HepG2 (cell line): ENCODE measurements around the gene DISP2. TPM values are rescaled to one million over a fixed set of nuclear protein-coding genes. Genes with fewer than 3 reads are reported as not detected.
A peak's percentile ranks its signal among the peaks of the same experiment; 100 is the strongest.

Experiments
- MEF2D ChIP-seq: sonication (generic); formaldehyde crosslinking; IDR thresholded peaks from 2 replicates; pipeline ENCODE4 v1.5.1; 2020; ENCODE audit warnings: mild to moderate bottlenecking, missing genetic modification reagents
- MYC ChIP-seq: sonication (generic); formaldehyde crosslinking; IDR thresholded peaks from 2 replicates; pipeline ENCODE4 v1.9.0; 2021; ENCODE audit warnings: missing genetic modification reagents, borderline replicate concordance
- NFKB2 ChIP-seq: sonication (generic); formaldehyde crosslinking; IDR thresholded peaks from 2 replicates; pipeline ENCODE4 v1.4.0; 2020; ENCODE audit warnings: missing genetic modification reagents, borderline replicate concordance
- NR2F1 ChIP-seq, 2 experiments: fragments of 450-650 bp in 1 of 2; formaldehyde crosslinking in 1 of 2; IDR thresholded peaks; 2 replicates each; pipeline versions ENCODE4 v1.5.0 to v1.6.1; 2016 to 2020; ENCODE audit warnings: mild to moderate bottlenecking in 1 of 2, missing compliant biosample characterization in 1 of 2, missing genetic modification reagents in 1 of 2, moderate library complexity in 1 of 2
- SRSF9 ChIP-seq: fragments of 200-400 bp; formaldehyde crosslinking; IDR thresholded peaks from 2 replicates; pipeline ENCODE4 v1.6.1; 2018; ENCODE audit warnings: borderline replicate concordance, mild to moderate bottlenecking, low read depth, low read length; ENCODE audit not compliant: insufficient read depth, poor library complexity, severe bottlenecking
- ZC3H13 ChIP-seq: sonication (generic); formaldehyde crosslinking; IDR thresholded peaks from 2 replicates; pipeline ENCODE4 v1.8.1; 2023; ENCODE audit warnings: mild to moderate bottlenecking, missing genetic modification reagents, moderate library complexity
- polyA plus RNA-seq, 8 experiments: library from polyadenylated mRNA; depleted of rRNA in 3 of 8; stranded (reverse) in 7 of 8; unstranded in 1 of 8; fragments of >200 nt; fragmentation: Illumina TruSeq in 4 of 8; extraction: Trizol in 4 of 8; gene quantifications; 2 replicates each; pipeline versions ENCODE4 v1.2.1 to v1.2.3, GENCODE V29; 2011 to 2016; ENCODE audit warnings: low read depth in 4 of 8, missing spikeins in 1 of 8, mixed read lengths in 1 of 8; ENCODE audit not compliant: insufficient read depth in 1 of 8
- total RNA-seq, 5 experiments: library from RNA; depleted of rRNA; stranded (reverse); fragments of >200 nt; fragmentation: Illumina TruSeq; extraction: Trizol; gene quantifications; 2 replicates each; pipeline ENCODE4 v1.2.3, GENCODE V29; 2016; ENCODE audit warnings: low read depth in 1 of 5
- TF ChIP-seq, protein P1 (sequence below): IDR thresholded peaks from 2 replicates; pipeline ENCODE4 v1.6.1; 2016; ENCODE audit warnings: low read depth, missing genetic modification reagents, missing compliant biosample characterization
- TF ChIP-seq, protein P2 (sequence below): sonication (generic); formaldehyde crosslinking; IDR thresholded peaks from 2 replicates; pipeline ENCODE4 v1.4.0; 2020; ENCODE audit warnings: mild to moderate bottlenecking, missing genetic modification reagents
- TF ChIP-seq, protein P3 (sequence below): sonication (generic); formaldehyde crosslinking; IDR thresholded peaks from 2 replicates; pipeline ENCODE4; 2020; ENCODE audit warnings: missing genetic modification reagents, mild to moderate bottlenecking, borderline replicate concordance
- TF ChIP-seq, protein P4 (sequence below): IDR thresholded peaks from 2 replicates; pipeline ENCODE4 v1.6.1; 2016; ENCODE audit warnings: mild to moderate bottlenecking, missing biosample characterization, missing genetic modification reagents
- TF ChIP-seq, protein P5 (sequence below): sonication (generic); formaldehyde crosslinking; IDR thresholded peaks from 2 replicates; pipeline ENCODE4 v1.5.0; 2020; ENCODE audit warnings: missing genetic modification reagents

The DISP2 gene
- total and polyA plus RNA-seq, 2 of the 13 experiments (the other 11 are each of a cell fraction or from before 2014, with no cell fraction given): 0.09 to 0.32 TPM

DNA sequence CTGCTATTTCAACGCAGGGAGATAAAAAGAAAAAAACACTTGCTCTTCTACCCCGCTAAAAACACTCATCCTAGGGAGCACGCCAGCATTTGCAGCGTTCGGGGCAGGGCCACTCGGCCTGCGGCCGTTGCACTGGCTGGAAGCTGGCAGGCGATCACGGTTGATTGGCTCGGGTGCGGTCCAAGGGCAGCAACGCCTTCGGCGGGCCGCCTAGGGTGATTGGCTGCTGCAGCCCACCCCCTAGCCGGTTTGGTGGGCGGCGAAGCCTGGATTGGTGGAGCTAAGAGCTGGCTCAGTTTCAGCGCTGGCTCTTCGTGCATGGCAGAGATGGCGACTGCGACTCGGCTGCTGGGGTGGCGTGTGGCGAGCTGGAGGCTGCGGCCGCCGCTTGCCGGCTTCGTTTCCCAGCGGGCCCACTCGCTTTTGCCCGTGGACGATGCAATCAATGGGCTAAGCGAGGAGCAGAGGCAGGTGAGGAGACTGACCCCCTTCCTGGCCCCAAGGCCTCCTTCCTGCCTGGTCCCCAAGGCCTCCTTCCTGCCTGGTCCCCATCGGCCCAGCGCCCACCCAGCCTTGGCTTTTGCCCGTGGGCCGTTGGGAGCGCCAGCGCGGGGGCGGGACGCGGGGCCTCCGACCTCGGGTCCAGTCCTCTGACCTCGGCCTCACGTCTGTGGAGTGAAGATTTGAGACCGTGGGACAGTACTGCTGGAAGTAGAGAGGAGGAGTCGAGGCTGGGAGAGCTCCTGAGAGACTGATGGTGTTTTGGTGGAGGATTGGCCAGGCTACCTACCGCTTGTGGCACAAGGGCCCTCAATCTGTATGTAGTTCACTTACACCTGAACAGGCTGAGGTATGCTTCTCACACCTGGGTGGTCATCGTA, 47.7 kb downstream of the DISP2 start, which contains the start of gene IVD (continued):
- TF ChIP-seq, protein P1, sequence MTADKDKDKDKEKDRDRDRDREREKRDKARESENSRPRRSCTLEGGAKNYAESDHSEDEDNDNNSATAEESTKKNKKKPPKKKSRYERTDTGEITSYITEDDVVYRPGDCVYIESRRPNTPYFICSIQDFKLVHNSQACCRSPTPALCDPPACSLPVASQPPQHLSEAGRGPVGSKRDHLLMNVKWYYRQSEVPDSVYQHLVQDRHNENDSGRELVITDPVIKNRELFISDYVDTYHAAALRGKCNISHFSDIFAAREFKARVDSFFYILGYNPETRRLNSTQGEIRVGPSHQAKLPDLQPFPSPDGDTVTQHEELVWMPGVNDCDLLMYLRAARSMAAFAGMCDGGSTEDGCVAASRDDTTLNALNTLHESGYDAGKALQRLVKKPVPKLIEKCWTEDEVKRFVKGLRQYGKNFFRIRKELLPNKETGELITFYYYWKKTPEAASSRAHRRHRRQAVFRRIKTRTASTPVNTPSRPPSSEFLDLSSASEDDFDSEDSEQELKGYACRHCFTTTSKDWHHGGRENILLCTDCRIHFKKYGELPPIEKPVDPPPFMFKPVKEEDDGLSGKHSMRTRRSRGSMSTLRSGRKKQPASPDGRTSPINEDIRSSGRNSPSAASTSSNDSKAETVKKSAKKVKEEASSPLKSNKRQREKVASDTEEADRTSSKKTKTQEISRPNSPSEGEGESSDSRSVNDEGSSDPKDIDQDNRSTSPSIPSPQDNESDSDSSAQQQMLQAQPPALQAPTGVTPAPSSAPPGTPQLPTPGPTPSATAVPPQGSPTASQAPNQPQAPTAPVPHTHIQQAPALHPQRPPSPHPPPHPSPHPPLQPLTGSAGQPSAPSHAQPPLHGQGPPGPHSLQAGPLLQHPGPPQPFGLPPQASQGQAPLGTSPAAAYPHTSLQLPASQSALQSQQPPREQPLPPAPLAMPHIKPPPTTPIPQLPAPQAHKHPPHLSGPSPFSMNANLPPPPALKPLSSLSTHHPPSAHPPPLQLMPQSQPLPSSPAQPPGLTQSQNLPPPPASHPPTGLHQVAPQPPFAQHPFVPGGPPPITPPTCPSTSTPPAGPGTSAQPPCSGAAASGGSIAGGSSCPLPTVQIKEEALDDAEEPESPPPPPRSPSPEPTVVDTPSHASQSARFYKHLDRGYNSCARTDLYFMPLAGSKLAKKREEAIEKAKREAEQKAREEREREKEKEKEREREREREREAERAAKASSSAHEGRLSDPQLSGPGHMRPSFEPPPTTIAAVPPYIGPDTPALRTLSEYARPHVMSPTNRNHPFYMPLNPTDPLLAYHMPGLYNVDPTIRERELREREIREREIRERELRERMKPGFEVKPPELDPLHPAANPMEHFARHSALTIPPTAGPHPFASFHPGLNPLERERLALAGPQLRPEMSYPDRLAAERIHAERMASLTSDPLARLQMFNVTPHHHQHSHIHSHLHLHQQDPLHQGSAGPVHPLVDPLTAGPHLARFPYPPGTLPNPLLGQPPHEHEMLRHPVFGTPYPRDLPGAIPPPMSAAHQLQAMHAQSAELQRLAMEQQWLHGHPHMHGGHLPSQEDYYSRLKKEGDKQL (CRISPR knock-in tag): no peak
- TF ChIP-seq MEF2D (no peak; the same call in 1 of the 2 replicates), MYC (peak; percentile 83; the same call in 1 of the 2 replicates), SRSF9 (no peak), ZC3H13 (CRISPR knock-in tag) (no peak), NR2F1 (CRISPR knock-in tag; IDR thresholded peaks at IDR 0.05) (no peak), NFKB2 (CRISPR knock-in tag) (peak; percentile 78; the same call in 1 of the 2 replicates)
- TF ChIP-seq, protein P2, sequence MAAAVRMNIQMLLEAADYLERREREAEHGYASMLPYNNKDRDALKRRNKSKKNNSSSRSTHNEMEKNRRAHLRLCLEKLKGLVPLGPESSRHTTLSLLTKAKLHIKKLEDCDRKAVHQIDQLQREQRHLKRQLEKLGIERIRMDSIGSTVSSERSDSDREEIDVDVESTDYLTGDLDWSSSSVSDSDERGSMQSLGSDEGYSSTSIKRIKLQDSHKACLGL (CRISPR knock-in tag): peak; percentile 65; the same call in 1 of the 2 replicates
- TF ChIP-seq, protein P3, sequence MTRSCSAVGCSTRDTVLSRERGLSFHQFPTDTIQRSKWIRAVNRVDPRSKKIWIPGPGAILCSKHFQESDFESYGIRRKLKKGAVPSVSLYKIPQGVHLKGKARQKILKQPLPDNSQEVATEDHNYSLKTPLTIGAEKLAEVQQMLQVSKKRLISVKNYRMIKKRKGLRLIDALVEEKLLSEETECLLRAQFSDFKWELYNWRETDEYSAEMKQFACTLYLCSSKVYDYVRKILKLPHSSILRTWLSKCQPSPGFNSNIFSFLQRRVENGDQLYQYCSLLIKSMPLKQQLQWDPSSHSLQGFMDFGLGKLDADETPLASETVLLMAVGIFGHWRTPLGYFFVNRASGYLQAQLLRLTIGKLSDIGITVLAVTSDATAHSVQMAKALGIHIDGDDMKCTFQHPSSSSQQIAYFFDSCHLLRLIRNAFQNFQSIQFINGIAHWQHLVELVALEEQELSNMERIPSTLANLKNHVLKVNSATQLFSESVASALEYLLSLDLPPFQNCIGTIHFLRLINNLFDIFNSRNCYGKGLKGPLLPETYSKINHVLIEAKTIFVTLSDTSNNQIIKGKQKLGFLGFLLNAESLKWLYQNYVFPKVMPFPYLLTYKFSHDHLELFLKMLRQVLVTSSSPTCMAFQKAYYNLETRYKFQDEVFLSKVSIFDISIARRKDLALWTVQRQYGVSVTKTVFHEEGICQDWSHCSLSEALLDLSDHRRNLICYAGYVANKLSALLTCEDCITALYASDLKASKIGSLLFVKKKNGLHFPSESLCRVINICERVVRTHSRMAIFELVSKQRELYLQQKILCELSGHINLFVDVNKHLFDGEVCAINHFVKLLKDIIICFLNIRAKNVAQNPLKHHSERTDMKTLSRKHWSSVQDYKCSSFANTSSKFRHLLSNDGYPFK: peak; percentile 83
- TF ChIP-seq, protein P4, sequence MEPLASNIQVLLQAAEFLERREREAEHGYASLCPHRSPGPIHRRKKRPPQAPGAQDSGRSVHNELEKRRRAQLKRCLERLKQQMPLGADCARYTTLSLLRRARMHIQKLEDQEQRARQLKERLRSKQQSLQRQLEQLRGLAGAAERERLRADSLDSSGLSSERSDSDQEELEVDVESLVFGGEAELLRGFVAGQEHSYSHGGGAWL: 0 out of 2 replicates have a peak, but pooled peaks have one; percentile 32
- TF ChIP-seq, protein P5, sequence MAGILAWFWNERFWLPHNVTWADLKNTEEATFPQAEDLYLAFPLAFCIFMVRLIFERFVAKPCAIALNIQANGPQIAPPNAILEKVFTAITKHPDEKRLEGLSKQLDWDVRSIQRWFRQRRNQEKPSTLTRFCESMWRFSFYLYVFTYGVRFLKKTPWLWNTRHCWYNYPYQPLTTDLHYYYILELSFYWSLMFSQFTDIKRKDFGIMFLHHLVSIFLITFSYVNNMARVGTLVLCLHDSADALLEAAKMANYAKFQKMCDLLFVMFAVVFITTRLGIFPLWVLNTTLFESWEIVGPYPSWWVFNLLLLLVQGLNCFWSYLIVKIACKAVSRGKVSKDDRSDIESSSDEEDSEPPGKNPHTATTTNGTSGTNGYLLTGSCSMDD (CRISPR knock-in tag): no peak
